ENCODE measurements around the gene MANSC1. TPM values are rescaled to one million over a fixed set of nuclear protein-coding genes. Genes with fewer than 3 reads are reported as not detected.

The MANSC1 gene
- total and polyA plus RNA-seq, 9 of the 15 experiments (the other 6 are each of a cell fraction or from before 2014, with no cell fraction given), result 0.76 to 8.6 (median 3.1) TPM

- TF ChIP-seq ZBTB40 (IDR thresholded peaks at IDR 0.05) (peak; percentile 72), ZBTB40 (CRISPR knock-in tag; IDR thresholded peaks at IDR 0.05) (no peak), CBFB (CRISPR knock-in tag; IDR thresholded peaks at IDR 0.05) (peak; percentile 92), ZNF699 (CRISPR knock-in tag; IDR thresholded peaks at IDR 0.05; ENCODE audit: insufficient replicate concordance) (no peak), HLTF (IDR thresholded peaks at IDR 0.05) (no peak), SIN3B (IDR thresholded peaks at IDR 0.05; ENCODE audit: low read depth) (no peak), MYNN (IDR thresholded peaks at IDR 0.05) (no peak), MYNN (CRISPR knock-in tag; IDR thresholded peaks at IDR 0.05) (no peak), CUX1 (CRISPR knock-in tag; IDR thresholded peaks at IDR 0.05) (no peak), ATF7 (IDR thresholded peaks at IDR 0.05) (peak; percentile 49; the same call in 1 of the 2 replicates), MNT (conservative IDR thresholded peaks at IDR 0.05) (0 out of 4 replicates have a peak, but pooled peaks of 1 of the 2 experiments have one; percentile 43)
Measured at GRCh38 chr12:12349711-12350665, at the start of gene MANSC1 (continued).

All from K562 (cell line).